Measurements from ENCODE around the gene KCNQ2.

DNA sequence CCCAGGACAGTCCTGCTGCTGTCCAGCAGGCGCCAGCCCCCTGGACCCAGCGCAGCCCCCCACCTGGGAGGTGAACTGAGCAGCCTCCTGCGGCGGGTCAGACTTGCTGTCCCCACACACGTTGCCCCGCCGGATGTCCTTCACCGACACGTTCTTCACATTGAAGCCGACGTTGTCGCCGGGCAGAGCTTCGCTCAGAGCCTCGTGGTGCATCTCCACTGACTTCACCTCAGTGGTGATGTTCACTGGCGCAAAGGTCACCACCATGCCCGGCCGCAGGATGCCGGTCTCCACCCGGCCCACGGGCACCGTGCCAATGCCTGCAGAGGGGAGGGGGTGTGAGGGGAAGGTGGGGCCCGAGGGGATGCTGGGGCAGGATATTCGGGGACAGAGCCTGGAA is 18.0 kb upstream of the KCNQ2 start:
- TF ChIP-seq YY1 (IDR thresholded peaks at IDR 0.05; ENCODE audit: insufficient read depth, insufficient read length) (no peak), SUZ12 (IDR thresholded peaks at IDR 0.05; ENCODE audit: extremely low read depth, insufficient read depth, insufficient read length) (no peak), ZNF274 (IDR thresholded peaks at IDR 0.05; ENCODE audit: low read depth, low read length) (no peak)

Measured in NT2/D1 (cell line).